Measurements from ENCODE around the gene TIMELESS.

The TIMELESS gene

DNA sequence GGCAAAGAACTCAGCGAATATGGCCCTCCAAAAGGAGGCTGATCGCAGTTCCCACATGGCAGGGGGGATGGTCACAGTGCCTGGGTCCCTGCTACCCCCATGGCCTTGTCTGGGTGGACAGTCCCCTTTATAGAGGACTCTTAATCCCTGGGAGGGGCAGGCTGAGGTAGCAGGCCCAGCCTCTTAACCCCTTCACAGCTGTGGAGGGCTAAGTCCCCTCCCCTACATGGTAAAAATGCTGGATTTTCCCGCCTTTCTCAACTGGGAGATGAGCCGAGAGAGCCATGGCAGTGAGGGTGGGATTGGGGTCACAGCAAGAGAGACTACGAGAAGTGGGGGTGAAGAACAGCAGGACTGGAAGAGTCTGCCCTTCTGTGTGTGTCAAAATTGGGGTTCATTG lies 5.3 kb upstream of the TIMELESS start, which contains the start of gene MIP:
Gene MIP, minus strand, starts transcription at position 101 of the 400 bp plus-strand sequence. Its CDS starts 44 bp downstream, at position 57.
- Histone ChIP-seq H3K9ac (ENCODE audit: low read length) (no peak within 1 kb of the TSS), H3K27me3 (replicated peaks; ENCODE audit: insufficient read depth, low read length) (no peaks in the 10 kb centered on the region), H3K9me3 (replicated peaks; ENCODE audit: insufficient read depth, low read length) (no peaks in the 10 kb centered on the region), H3K36me3 (replicated peaks; ENCODE audit: insufficient read depth, low read length) (no peaks in the 10 kb centered on the region), H3K4me2 (ENCODE audit: low read depth, low read length) (no peak within 1 kb of the TSS), H4K20me1 (ENCODE audit: insufficient read depth, low read length) (no peaks in the 10 kb centered on the region), H3K79me2 (ENCODE audit: low read length) (no peaks in the 10 kb centered on the region), H3F3A (ENCODE audit: insufficient read depth, low read length) (no peaks in the 10 kb centered on the region), H2AFZ (ENCODE audit: low read length) (no peak within 1 kb of the TSS), H3K4me1 (ENCODE audit: low read length) (no peaks in the 10 kb centered on the region), H3K9me2 (replicated peaks; ENCODE audit: insufficient read depth, low read length) (no peaks in the 10 kb centered on the region), H3K4me3 (ENCODE audit: low read length) (no peak within 1 kb of the TSS), H3K27ac (ENCODE audit: low read length) (no peak within 1 kb of the TSS)
- TF ChIP-seq EZH2phosphoT487 (IDR thresholded peaks at IDR 0.05; ENCODE audit: low read length) (no peak), EZH2 (optimal IDR thresholded peaks at IDR 0.05; ENCODE audit: low read depth, low read length) (no peak)
- TF ChIP-seq, protein P1, sequence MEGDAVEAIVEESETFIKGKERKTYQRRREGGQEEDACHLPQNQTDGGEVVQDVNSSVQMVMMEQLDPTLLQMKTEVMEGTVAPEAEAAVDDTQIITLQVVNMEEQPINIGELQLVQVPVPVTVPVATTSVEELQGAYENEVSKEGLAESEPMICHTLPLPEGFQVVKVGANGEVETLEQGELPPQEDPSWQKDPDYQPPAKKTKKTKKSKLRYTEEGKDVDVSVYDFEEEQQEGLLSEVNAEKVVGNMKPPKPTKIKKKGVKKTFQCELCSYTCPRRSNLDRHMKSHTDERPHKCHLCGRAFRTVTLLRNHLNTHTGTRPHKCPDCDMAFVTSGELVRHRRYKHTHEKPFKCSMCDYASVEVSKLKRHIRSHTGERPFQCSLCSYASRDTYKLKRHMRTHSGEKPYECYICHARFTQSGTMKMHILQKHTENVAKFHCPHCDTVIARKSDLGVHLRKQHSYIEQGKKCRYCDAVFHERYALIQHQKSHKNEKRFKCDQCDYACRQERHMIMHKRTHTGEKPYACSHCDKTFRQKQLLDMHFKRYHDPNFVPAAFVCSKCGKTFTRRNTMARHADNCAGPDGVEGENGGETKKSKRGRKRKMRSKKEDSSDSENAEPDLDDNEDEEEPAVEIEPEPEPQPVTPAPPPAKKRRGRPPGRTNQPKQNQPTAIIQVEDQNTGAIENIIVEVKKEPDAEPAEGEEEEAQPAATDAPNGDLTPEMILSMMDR (IDR thresholded peaks at IDR 0.05; ENCODE audit: low read length): no peak
- DNase-seq: no peak

DNA sequence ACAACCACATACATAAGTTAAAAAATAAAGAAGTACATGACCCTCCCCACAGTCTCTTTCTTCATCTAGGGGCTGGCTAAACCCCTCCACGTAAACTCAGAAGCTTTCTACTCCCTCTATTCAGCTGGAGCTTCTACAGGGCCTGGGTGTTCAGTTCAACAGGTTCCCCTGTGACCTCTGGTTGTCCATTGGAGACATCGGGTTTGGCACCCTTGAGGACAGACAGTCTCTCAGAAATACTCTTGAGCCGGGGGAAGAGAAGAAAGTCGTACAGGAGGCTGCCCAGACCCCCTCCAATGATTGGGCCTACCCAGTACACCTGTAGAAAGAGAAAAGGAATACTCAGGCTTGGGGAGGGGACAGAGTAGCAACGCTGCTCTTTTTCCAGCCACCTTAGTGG lies 1.9 kb upstream of the TIMELESS start:
- no peak overlapping the region for H3K9ac ChIP-seq (ENCODE audit: low read length)
- no peaks in the 10 kb centered on the region for H3K36me3 ChIP-seq (replicated peaks; ENCODE audit: insufficient read depth, low read length)
- no peaks in the 10 kb centered on the region for H3K27me3 ChIP-seq (replicated peaks; ENCODE audit: insufficient read depth, low read length)
- H3K4me1 ChIP-seq (ENCODE audit: low read length): 0 out of 2 replicates have a peak, but pooled peaks cover 6% of the 10 kb centered on the region
- no peaks in the 10 kb centered on the region for H3K9me2 ChIP-seq (replicated peaks; ENCODE audit: insufficient read depth, low read length)
- no peaks in the 10 kb centered on the region for H4K20me1 ChIP-seq (ENCODE audit: insufficient read depth, low read length)
- no peaks in the 10 kb centered on the region for H3F3A ChIP-seq (ENCODE audit: insufficient read depth, low read length)
- H2AFZ ChIP-seq (ENCODE audit: low read length): no peak overlapping the region
- H3K9me3 ChIP-seq (replicated peaks; ENCODE audit: insufficient read depth, low read length): no peaks in the 10 kb centered on the region
- H3K27ac ChIP-seq (ENCODE audit: low read length): no peak overlapping the region
- peaks cover 16% of the 10 kb centered on the region for H3K79me2 ChIP-seq (ENCODE audit: low read length)
- no peak for DNase-seq
- no peak for TF ChIP-seq EZH2 (optimal IDR thresholded peaks at IDR 0.05; ENCODE audit: low read depth, low read length)
- TF ChIP-seq, protein P1 (IDR thresholded peaks at IDR 0.05; ENCODE audit: low read length): no peak
- TF ChIP-seq EZH2phosphoT487 (IDR thresholded peaks at IDR 0.05; ENCODE audit: low read length): no peak
- H3K4me2 ChIP-seq (ENCODE audit: low read depth, low read length): no peak overlapping the region
- H3K4me3 ChIP-seq (ENCODE audit: low read length): no peak overlapping the region

DNA sequence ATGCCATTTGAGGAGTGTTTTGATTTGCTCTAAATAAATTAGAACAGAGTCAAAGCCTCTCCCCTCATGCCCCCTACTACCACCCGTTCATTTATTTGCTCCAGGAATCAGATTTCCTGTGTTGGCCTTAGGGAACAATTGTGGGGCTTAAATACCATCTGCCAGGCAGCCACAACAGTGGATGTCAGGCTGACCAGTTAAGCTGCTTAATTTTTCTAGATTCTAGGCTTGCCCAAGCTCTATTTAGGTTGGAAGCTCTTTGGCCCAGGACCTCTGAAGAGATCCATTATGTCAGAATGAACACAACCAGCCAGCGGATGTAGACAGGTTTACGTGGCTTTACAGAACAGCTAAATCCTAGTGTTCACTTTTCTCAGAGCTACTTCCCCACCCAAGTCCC lies 1.0 kb upstream of the TIMELESS start:
- TF ChIP-seq, protein P1 (IDR thresholded peaks at IDR 0.05; ENCODE audit: low read length): no peak
- TF ChIP-seq EZH2 (optimal IDR thresholded peaks at IDR 0.05; ENCODE audit: low read depth, low read length) (no peak), EZH2phosphoT487 (IDR thresholded peaks at IDR 0.05; ENCODE audit: low read length) (no peak)
- Histone ChIP-seq H3K4me1 (ENCODE audit: low read length) (0 out of 2 replicates have a peak, but pooled peaks cover 6% of the 10 kb centered on the region), H3K36me3 (replicated peaks; ENCODE audit: insufficient read depth, low read length) (no peaks in the 10 kb centered on the region), H2AFZ (ENCODE audit: low read length) (no peak overlapping the region), H4K20me1 (ENCODE audit: insufficient read depth, low read length) (no peaks in the 10 kb centered on the region), H3K4me3 (ENCODE audit: low read length) (no peak overlapping the region), H3K79me2 (ENCODE audit: low read length) (peaks cover 23% of the 10 kb centered on the region), H3K9me3 (replicated peaks; ENCODE audit: insufficient read depth, low read length) (no peaks in the 10 kb centered on the region), H3K27ac (ENCODE audit: low read length) (no peak overlapping the region), H3K9me2 (replicated peaks; ENCODE audit: insufficient read depth, low read length) (no peaks in the 10 kb centered on the region), H3K9ac (ENCODE audit: low read length) (no peak overlapping the region), H3K4me2 (ENCODE audit: low read depth, low read length) (no peak overlapping the region), H3F3A (ENCODE audit: insufficient read depth, low read length) (no peaks in the 10 kb centered on the region), H3K27me3 (replicated peaks; ENCODE audit: insufficient read depth, low read length) (no peaks in the 10 kb centered on the region)
- DNase-seq: no peak
